ENCODE data around the gene ASB7. TPM values are rescaled to one million over a fixed set of nuclear protein-coding genes. Genes with fewer than 3 reads are reported as not detected.

ASB7 gene
- polyA plus RNA-seq, 1 donor (not counting 4 experiments of a cell fraction or from before 2014, with no cell fraction given), result 10.8 TPM

DNA sequence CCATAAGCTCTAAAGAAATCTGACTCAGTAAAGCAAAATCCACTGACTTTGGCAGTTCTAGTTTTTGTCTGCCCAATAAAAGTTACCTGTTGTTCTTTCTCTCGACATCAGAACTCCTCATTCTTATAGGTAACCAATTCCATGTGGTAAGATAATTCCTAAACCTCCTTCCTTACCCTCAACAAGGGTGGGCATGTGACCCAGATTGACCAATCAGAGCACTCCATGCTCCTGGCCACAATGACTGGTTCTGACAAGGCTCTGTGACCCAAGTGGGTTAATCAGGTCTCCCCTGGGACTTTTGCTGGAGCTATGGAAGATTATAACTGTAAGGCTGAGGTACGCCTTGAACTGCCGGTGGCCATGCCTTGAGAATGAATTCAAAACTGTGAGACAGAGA, 32.1 kb upstream of the ASB7 start:
- Histone ChIP-seq H4K20me1 (ENCODE audit: control insufficient read depth, extremely low read depth, insufficient read depth, low read length) (no peaks in the 10 kb centered on the region), H3K4me2 (ENCODE audit: control insufficient read depth, extremely low read depth, insufficient read depth, low read depth, low read length) (no peak overlapping the region), H3K9ac (ENCODE audit: control insufficient read depth, extremely low read depth, insufficient read depth, low read length) (no peak overlapping the region), H3K9me3 (ENCODE audit: control insufficient read depth, low read depth, low read length) (no peaks in the 10 kb centered on the region), H2AFZ (ENCODE audit: control insufficient read depth, low read length) (no peak overlapping the region), H3K27me3 (ENCODE audit: control insufficient read depth, extremely low read depth, insufficient read depth, low read length) (no peaks in the 10 kb centered on the region), H3K79me2 (ENCODE audit: control insufficient read depth, insufficient read depth, low read length) (no peaks in the 10 kb centered on the region), H3K36me3 (ENCODE audit: control insufficient read depth in 2 of 2, extremely low read depth in 1 of 2, insufficient read depth in 2 of 2, low read length in 2 of 2) (peaks cover 9 to 12% of the 10 kb centered on the region in 2 experiments), H3K27ac (ENCODE audit: control insufficient read depth, insufficient read depth, low read length) (no peak overlapping the region), H3K9me1 (ENCODE audit: control insufficient read depth, extremely low read depth, insufficient read depth, low read length) (no peaks in the 10 kb centered on the region), H3K4me1 (ENCODE audit: control insufficient read depth, extremely low read depth, insufficient read depth, low read length) (peaks cover 4% of the 10 kb centered on the region), H3K4me3 (ENCODE audit: control insufficient read depth in 2 of 3, extremely low read depth in 1 of 3, insufficient read depth in 2 of 3, low read depth in 1 of 3, low read length in 3 of 3) (no peak overlapping the region)
- TF ChIP-seq EZH2 (IDR thresholded peaks at IDR 0.05; ENCODE audit: low read length), result no peak
- TF ChIP-seq, protein P1, sequence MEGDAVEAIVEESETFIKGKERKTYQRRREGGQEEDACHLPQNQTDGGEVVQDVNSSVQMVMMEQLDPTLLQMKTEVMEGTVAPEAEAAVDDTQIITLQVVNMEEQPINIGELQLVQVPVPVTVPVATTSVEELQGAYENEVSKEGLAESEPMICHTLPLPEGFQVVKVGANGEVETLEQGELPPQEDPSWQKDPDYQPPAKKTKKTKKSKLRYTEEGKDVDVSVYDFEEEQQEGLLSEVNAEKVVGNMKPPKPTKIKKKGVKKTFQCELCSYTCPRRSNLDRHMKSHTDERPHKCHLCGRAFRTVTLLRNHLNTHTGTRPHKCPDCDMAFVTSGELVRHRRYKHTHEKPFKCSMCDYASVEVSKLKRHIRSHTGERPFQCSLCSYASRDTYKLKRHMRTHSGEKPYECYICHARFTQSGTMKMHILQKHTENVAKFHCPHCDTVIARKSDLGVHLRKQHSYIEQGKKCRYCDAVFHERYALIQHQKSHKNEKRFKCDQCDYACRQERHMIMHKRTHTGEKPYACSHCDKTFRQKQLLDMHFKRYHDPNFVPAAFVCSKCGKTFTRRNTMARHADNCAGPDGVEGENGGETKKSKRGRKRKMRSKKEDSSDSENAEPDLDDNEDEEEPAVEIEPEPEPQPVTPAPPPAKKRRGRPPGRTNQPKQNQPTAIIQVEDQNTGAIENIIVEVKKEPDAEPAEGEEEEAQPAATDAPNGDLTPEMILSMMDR (optimal IDR thresholded peaks at IDR 0.05 in 1 of 3, IDR thresholded peaks at IDR 0.05 in 1 of 3, conservative IDR thresholded peaks at IDR 0.05 in 1 of 3; ENCODE audit: extremely low read depth in 1 of 3, insufficient read depth in 2 of 3, low read length in 3 of 3), result no peak
- FAIRE-seq, result no peak
- dilution Hi-C loops (cut with MboI; ENCODE audit: extremely low pct_ligation_motif_present, low sequenced_read_pairs), result no loop called here
- DNase-seq (ENCODE audit: low read depth, low spot score), result no peak

DNA sequence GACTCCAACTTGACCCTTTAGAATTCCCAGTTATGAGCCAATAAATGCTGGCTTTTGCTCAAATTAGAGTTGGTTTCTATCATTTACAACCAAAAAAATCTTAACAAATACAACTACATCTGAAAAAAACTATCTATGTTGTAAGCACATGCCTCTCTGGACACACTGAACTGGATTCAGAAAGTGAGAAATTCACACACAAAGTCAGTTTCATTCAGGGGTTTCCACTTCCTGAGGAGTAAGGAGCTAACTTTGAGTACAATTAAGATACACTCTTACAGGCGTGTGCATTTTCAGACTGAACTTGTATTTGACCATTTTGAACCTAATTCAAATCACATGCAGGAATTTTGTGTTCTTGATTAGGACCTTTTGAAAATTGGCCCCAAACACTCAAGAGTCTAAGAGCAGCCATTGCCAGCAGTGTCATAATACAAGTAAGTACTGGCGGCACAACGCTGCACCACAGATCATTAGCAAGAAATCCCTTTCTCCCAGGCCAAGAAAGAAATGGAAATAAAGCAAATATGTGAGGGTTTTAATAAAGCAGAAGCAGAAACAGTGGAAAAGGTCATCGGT, 31.6 kb upstream of the ASB7 start:
- Histone ChIP-seq H3K36me3 (ENCODE audit: control insufficient read depth in 2 of 2, extremely low read depth in 1 of 2, insufficient read depth in 2 of 2, low read length in 2 of 2) (peaks cover 9 to 12% of the 10 kb centered on the region in 2 experiments), H3K9ac (ENCODE audit: control insufficient read depth, extremely low read depth, insufficient read depth, low read length) (no peak overlapping the region), H3K9me3 (ENCODE audit: control insufficient read depth, low read depth, low read length) (no peaks in the 10 kb centered on the region), H3K4me2 (ENCODE audit: control insufficient read depth, extremely low read depth, insufficient read depth, low read depth, low read length) (no peak overlapping the region), H3K27me3 (ENCODE audit: control insufficient read depth, extremely low read depth, insufficient read depth, low read length) (no peaks in the 10 kb centered on the region), H3K27ac (ENCODE audit: control insufficient read depth, insufficient read depth, low read length) (no peak overlapping the region), H3K79me2 (ENCODE audit: control insufficient read depth, insufficient read depth, low read length) (no peaks in the 10 kb centered on the region), H3K4me1 (ENCODE audit: control insufficient read depth, extremely low read depth, insufficient read depth, low read length) (no peaks in the 10 kb centered on the region), H2AFZ (ENCODE audit: control insufficient read depth, low read length) (no peak overlapping the region), H4K20me1 (ENCODE audit: control insufficient read depth, extremely low read depth, insufficient read depth, low read length) (no peaks in the 10 kb centered on the region), H3K9me1 (ENCODE audit: control insufficient read depth, extremely low read depth, insufficient read depth, low read length) (no peaks in the 10 kb centered on the region), H3K4me3 (ENCODE audit: control insufficient read depth in 2 of 3, extremely low read depth in 1 of 3, insufficient read depth in 2 of 3, low read depth in 1 of 3, low read length in 3 of 3) (no peak overlapping the region)
- dilution Hi-C loops (cut with MboI; ENCODE audit: extremely low pct_ligation_motif_present, low sequenced_read_pairs), result no loop called here
- FAIRE-seq (no peak), DNase-seq (ENCODE audit: low read depth, low spot score) (no peak)
- TF ChIP-seq, protein P1 (optimal IDR thresholded peaks at IDR 0.05 in 1 of 3, IDR thresholded peaks at IDR 0.05 in 1 of 3, conservative IDR thresholded peaks at IDR 0.05 in 1 of 3; ENCODE audit: extremely low read depth in 1 of 3, insufficient read depth in 2 of 3, low read length in 3 of 3), result no peak
- TF ChIP-seq EZH2 (IDR thresholded peaks at IDR 0.05; ENCODE audit: low read length), result no peak

All from keratinocyte (primary cell).